Measurements from ENCODE around the gene OTOP2. TPM values are rescaled to one million over a fixed set of nuclear protein-coding genes. Genes with fewer than 3 reads are reported as not detected.

OTOP2 gene
- not detected for total RNA-seq
- long read RNA-seq = 0 reads

DNA sequence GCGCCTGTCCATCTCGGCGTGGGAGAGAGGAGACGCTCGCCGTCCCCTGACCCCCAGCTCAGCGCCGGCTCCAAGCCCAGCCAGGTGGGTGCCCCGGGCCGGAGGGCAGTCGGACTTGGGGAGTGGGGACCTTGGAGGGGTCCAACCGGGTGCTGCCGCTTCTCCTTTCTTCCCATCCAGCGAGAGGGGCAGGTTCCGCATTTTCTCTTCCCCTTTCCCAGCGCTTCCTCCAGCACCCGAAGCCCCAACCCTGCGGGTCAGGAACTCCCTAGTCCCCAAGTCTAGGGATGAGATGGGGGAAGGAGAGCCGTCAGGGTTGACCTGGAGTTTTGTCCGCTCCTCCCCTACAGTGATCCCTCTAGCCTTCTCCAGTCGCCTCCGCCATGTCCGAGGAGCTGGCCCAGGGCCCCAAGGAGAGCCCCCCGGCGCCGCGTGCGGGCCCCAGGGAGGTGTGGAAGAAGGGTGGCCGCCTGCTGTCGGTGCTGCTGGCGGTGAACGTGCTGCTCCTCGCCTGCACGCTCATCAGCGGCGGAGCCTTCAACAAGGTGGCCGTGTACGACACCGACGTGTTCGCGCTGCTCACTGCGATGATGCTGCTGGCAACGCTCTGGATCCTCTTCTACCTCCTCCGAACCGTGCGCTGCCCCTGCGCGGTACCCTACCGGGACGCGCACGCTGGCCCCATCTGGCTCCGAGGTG, at the start of gene OTOP2:
Gene OTOP2, plus strand, starts transcription at position 24 of the 699 bp plus-strand sequence. Its CDS starts 360 bp downstream, at position 384.
- ATAC-seq (peak; percentile 42), DNase-seq (peak; percentile 45)
- intact Hi-C loops (cut with micrococcal nuclease) = no loop called here

DNA sequence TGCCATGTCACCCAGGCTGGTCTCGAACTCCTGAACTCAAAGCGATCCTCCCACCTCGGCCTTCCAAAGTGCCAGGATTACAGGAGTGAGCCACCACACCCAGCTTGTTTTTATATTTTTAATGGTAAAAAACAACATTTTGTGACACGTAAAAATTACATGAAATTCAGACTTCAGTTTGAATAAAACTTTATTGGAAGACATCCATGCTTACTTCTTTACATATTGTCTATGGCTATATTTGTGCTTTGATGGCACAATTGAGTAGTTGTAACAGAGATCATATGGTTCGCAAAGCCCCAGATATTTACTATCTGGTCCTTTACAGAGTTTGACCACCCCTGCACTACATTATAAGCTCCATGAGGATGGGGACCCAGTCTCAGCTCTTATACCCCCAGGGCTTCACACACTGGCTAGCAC, 49.4 kb upstream of the OTOP2 start:
- ATAC-seq = no peak
- no peak for DNase-seq
- intact Hi-C loops (cut with micrococcal nuclease) = no loop called here

- intact Hi-C loops (cut with micrococcal nuclease) = no loop called here
- ATAC-seq (no peak), DNase-seq (no peak)
Observed at GRCh38 chr17:74875155-74875976, 48.7 kb upstream of the OTOP2 start.

DNA sequence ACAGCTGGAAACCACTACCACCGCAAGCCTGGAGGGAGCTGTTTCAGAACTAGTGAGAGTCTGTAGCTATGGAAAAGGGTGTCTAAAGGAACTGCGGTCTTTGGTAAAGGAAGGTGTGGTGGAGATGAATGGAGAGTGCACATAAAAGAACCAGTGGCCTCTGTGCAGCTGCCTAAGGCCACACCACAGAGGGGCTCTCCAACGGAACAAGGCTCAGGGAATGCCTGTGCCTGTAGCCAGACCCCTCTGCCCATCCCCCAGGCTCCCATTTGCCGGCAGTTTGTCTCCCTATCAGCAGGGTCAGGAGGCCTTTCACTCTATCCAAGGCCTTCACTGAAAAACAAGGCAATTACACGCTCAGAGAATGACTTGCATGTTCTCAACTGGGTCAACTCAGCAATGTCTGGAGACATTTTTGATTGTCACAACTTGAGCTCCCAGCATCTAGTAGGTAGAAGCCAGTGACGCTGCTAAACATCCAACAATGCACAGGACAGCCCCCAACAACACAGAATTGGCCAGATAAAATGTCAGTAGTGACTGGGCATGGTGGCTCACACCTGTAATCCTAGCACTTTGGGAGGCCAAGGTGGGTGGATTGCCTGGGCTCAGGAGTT, 48.0 kb upstream of the OTOP2 start:
- DNase-seq = no peak
- no peak for ATAC-seq
- intact Hi-C loops (cut with micrococcal nuclease) = no loop called here

DNA sequence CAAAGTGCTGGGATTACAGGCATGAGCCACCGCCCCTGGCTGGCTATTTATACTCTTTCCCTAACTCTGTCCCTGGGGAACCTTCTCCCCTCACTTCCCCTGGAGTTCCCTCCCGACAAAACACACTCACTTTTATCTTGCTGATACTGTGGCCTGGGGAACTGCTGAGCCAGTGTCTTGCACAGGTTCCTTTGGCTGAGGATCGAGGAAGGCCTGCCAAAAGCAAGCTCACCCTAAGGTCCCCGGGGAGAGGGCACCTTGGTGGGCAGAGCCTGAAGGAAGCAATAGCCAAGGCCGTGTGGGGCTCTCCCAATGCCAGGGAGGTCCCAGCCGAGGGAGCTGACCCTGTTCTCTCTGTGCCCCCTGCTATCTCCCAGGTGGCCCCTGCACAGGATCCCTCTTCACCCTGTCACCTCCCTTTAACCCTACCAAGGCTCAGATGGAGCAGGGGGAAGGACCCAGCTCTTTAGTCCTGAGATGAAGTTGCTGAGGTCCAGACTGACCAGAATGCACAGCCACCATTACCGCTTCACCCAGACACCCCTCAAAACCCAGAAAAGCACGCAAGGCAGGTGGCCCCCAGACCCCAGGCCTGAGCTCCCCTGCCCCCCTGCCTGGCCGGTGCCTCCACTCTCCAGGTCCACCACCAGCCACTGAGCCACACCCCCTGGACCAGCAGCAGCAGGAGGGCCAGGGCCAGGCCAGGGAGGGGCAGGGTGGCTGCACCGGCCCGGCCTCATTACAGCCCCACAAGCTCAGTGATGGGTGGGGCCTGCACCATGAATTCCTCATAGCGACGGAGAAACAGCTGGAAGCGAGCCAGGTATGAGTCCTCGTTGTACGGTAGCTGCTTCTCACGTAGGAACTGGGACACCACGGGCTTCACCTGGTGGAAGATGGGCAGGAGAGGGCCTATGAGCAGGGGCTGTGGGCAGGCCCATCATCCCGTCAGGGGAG, 46.2 kb upstream of the OTOP2 start:
- DNase-seq = no peak
- intact Hi-C loops (cut with micrococcal nuclease) = no loop called here
- peak; percentile 13 for ATAC-seq

GRCh38 chr17:74878658-74879057, 45.4 kb upstream of the OTOP2 start:
- DNase-seq (no peak), ATAC-seq (no peak)
- intact Hi-C loops (cut with micrococcal nuclease) = no loop called here

GRCh38 chr17:74879308-74879707, 44.8 kb upstream of the OTOP2 start:
- ATAC-seq (peak; percentile 7), DNase-seq (no peak)
- intact Hi-C loops (cut with micrococcal nuclease) = no loop called here

- no peak for DNase-seq
- intact Hi-C loops (cut with micrococcal nuclease) = no loop called here
- no peak for ATAC-seq
Observed at GRCh38 chr17:74881073-74881472, 43.0 kb upstream of the OTOP2 start.

DNA sequence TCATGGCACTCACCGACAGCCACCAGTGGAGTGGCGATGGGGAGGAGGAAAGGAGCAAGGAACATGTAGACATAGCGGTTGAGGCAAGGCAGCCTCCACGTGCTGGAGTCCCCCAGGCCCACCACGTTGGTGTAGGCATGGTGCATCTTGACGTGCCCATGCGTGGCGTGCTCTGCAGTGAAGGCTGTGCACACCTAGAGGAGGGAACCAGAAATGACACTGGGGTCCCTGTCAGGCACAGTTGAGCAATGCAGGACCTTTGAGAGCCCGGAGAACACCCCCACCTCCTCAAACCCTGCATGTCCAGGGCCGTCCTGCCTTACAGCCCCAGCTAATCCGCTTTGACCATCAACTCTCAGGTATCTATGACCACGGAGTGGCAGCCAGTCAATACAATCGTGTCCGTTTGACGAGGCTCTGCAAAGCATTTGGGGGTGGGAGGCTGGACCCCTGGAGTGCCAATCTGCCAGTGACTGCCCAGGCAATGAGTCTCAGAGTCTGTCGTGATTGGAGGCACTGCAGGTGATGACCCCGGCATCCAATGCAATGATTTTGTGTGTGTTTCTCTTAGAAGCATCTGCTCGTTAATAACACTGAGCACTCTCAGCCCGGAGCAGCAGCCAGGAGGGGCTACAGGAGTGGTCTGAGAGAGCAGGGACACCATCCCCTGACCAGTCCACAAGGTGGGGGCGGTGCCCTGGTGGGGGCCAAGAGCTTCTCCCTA, 41.4 kb upstream of the OTOP2 start:
- intact Hi-C loops (cut with micrococcal nuclease) = no loop called here
- ATAC-seq (no peak), DNase-seq (no peak)

- ATAC-seq = peak; percentile 37
- intact Hi-C loops (cut with micrococcal nuclease) = no loop called here
- DNase-seq = no peak
Observed at GRCh38 chr17:74883241-74883745, 40.8 kb upstream of the OTOP2 start.

DNA sequence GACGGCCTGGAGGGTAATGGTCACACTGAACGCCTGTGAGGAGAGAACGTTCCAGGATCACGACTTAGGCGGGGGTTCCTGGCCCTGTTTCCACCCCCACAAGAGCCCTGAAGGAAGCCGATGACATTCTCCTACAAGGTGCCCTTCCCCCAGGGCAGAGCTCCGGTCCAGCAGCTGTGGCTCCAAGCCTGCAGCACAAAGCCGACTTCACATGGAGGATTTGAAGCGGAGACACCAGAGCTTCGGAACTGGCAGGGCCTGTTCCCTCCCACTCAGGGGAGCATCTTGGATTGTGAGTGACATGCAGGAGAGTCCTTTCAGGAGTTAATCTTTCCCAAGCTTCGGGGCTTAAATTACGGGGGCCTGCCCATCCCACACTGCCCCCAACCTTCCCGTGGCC, 35.6 kb upstream of the OTOP2 start:
- ATAC-seq = no peak
- intact Hi-C loops (cut with micrococcal nuclease) = no loop called here
- DNase-seq = no peak

DNA sequence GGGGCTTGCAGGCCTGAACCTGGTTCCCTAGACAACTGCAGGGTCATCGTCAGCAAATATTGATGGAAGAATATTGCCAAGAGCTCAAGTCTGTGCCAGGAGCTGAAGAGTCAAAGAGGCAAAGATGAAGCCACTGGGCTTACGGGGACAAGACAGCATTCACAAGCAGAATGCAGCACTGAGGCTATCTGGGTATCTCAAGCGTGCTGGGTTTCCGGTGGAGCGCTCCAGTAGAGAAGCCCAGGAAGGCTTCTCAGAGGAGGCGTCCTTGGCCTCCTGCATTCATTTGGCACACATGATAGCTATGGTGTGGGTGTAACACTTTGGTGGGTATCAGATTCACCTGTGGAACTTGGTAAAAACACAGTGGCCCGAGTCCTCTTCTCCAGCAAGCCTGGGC, 33.5 kb upstream of the OTOP2 start:
- intact Hi-C loops (cut with micrococcal nuclease) = no loop called here
- ATAC-seq (no peak), DNase-seq (no peak)

GRCh38 chr17:74892013-74892841, 31.8 kb upstream of the OTOP2 start:
- intact Hi-C loops (cut with micrococcal nuclease) = no loop called here
- DNase-seq (no peak), ATAC-seq (no peak)

DNA sequence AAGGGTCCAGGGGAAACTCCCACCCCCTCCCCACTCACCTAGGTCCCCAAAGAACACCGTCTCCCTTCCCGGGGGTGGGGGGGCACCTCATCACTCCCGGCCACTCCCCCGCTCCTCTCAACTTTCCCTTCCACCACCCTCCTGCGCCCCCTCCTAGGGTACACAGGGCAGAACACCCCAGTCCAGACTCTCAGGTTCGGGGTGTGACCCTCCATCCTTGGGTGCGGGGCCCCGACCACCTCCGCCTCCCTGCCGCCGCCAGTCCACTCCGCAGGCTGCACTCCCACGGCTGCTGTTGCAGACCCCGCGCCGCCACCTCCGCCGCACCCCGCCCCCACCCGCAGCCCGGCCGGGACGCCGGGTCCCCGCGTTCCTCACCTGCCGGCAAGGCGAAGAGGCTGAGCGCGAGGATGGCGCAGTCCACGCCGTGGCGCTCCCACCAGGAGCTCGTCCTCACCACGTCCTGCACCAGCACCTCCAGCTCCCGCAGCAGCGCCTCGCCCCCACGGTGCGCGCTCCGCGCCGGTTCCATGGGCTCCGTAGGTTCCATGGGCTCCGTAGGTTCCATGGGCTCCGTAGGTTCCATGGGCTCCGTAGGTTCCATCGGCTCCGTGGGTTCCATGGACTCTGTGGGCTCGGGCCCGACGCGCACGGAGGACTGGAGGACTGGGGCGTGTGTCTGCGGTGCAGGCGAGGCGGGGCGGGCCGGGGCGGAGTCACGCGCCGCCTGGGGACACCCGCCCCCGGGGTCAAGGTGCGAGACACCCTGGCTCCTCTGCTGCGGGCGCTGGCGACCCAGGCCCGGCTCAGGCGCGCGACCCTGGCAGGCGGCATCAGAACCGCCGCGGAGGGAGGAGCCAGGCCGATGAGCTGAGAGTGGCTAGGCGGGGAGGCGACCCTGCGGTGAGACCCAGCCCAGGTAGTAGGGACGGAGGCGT, 30.8 kb upstream of the OTOP2 start, which contains the start of gene FADS6:
Gene FADS6, minus strand, starts transcription at position 660 of the 938 bp plus-strand sequence. Its CDS starts 38 bp downstream, at position 622.
- DNase-seq (no peak), ATAC-seq (peak; percentile 43)
- intact Hi-C loops (cut with micrococcal nuclease) = no loop called here

GRCh38 chr17:74893936-74894671, 30.0 kb upstream of the OTOP2 start:
- no peak for ATAC-seq
- no peak for DNase-seq
- intact Hi-C loops (cut with micrococcal nuclease) = no loop called here
